HL-60 (cell line): Measurements from ENCODE around the gene VASH2.

ENCODE experiments used
- DNase-seq, 2 experiments: peaks; one replicate each; pipeline ENCODE4 v3.0.0-alpha.2; 2010 to 2020; ENCODE audit warnings: low read depth in 1 of 2, low spot score in 1 of 2
- H3K27ac ChIP-seq: fragments of 250-450 bp; sonication (Bioruptor Pico); replicated peaks from 2 replicates; pipeline ENCODE4 v1.5.1; 2020; ENCODE audit warnings: mild to moderate bottlenecking, moderate library complexity
- H3K27me3 ChIP-seq: fragments of 250-450 bp; sonication (Bioruptor Pico); 2 replicates; pipeline ENCODE4 v1.5.1; 2021; ENCODE audit warnings: mild to moderate bottlenecking, moderate library complexity; ENCODE audit not compliant: insufficient read depth, poor library complexity, severe bottlenecking
- H3K4me3 ChIP-seq: replicated peaks from 2 replicates; pipeline ENCODE4 v1.5.1; 2011; ENCODE audit warnings: mild to moderate bottlenecking, control low read depth, low read length; ENCODE audit not compliant: insufficient read depth
- GABPA ChIP-seq: IDR thresholded peaks from 2 replicates; pipeline ENCODE4 v1.6.1; 2012; ENCODE audit warnings: low read depth
- POLR2AphosphoS5 ChIP-seq: IDR thresholded peaks from 2 replicates; pipeline ENCODE4 v1.6.1; 2012; ENCODE audit warnings: low read depth
- REST ChIP-seq: IDR thresholded peaks from 2 replicates; pipeline ENCODE4 v1.6.1; 2012; ENCODE audit warnings: low read depth; ENCODE audit not compliant: insufficient replicate concordance
- SPI1 ChIP-seq: IDR thresholded peaks from 2 replicates; pipeline ENCODE4 v1.6.1; 2012; ENCODE audit warnings: low read depth, mild to moderate bottlenecking, borderline replicate concordance
- TF ChIP-seq, protein P1 (sequence below): IDR thresholded peaks from one replicate; pipeline ENCODE4 v1.5.1; 2011; ENCODE audit warnings: low read length, control low read depth, inconsistent platforms; ENCODE audit not compliant: insufficient read depth

VASH2 gene

GRCh38 chr1:212917858-212918257 is 32.5 kb upstream of the VASH2 start:
- TF ChIP-seq GABPA (no peak), SPI1 (no peak), REST (no peak), POLR2AphosphoS5 (no peak)
- TF ChIP-seq, protein P1, sequence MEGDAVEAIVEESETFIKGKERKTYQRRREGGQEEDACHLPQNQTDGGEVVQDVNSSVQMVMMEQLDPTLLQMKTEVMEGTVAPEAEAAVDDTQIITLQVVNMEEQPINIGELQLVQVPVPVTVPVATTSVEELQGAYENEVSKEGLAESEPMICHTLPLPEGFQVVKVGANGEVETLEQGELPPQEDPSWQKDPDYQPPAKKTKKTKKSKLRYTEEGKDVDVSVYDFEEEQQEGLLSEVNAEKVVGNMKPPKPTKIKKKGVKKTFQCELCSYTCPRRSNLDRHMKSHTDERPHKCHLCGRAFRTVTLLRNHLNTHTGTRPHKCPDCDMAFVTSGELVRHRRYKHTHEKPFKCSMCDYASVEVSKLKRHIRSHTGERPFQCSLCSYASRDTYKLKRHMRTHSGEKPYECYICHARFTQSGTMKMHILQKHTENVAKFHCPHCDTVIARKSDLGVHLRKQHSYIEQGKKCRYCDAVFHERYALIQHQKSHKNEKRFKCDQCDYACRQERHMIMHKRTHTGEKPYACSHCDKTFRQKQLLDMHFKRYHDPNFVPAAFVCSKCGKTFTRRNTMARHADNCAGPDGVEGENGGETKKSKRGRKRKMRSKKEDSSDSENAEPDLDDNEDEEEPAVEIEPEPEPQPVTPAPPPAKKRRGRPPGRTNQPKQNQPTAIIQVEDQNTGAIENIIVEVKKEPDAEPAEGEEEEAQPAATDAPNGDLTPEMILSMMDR = no peak
- DNase-seq = no peak
- Histone ChIP-seq H3K4me3 (no peak overlapping the region), H3K27ac (no peak overlapping the region), H3K27me3 (no peaks in the 10 kb centered on the region)

DNA sequence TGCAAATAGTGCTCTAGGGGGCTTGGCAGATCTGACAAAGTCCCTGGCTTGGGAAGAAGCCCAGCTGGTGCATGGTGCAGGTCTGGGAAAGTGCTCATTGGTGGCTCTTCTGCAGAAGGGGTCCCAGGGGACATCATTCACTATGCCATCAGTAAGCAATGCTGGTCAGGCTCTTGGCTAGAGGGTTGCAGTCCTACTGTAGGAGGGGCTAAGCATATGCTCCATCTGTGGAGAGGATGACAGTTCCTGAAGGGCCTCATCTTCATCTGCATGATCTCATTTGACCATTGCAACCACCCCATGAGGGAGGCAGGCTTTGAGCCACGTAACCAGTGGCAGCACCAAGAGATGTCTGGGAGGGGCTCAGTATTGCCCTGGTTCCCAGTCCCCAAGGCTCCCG is 31.5 kb upstream of the VASH2 start:
- Histone ChIP-seq H3K27ac (no peak overlapping the region), H3K27me3 (no peaks in the 10 kb centered on the region), H3K4me3 (no peak overlapping the region)
- DNase-seq = no peak
- no peak for TF ChIP-seq GABPA
- no peak for TF ChIP-seq POLR2AphosphoS5

- DNase-seq = no peak
- TF ChIP-seq REST (no peak), POLR2AphosphoS5 (no peak), GABPA (no peak), SPI1 (no peak)
- TF ChIP-seq, protein P1 = no peak
- no peak overlapping the region for H3K4me3 ChIP-seq
Observed at GRCh38 chr1:212920246-212920645, 30.1 kb upstream of the VASH2 start.

GRCh38 chr1:212920896-212921295 is 29.4 kb upstream of the VASH2 start:
- DNase-seq = no peak
- Histone ChIP-seq H3K27me3 (no peaks in the 10 kb centered on the region), H3K4me3 (no peak overlapping the region), H3K27ac (no peak overlapping the region)
- TF ChIP-seq REST (no peak), POLR2AphosphoS5 (no peak), SPI1 (no peak), GABPA (no peak)
- TF ChIP-seq, protein P1 = no peak

More at GRCh38 chr1:212920246-212920645, 30.1 kb upstream of the VASH2 start:
- H3K27ac ChIP-seq = no peak overlapping the region
- H3K27me3 ChIP-seq = no peaks in the 10 kb centered on the region
